Neural cell (in vitro differentiated cells): Measurements from ENCODE around the gene VSTM5. TPM values are rescaled to one million over a fixed set of nuclear protein-coding genes. Genes with fewer than 3 reads are reported as not detected.

Source experiments
- H2AFZ ChIP-seq: fragments of 200-600, 300-800 bp; sonication (generic), shearing (Covaris generic); 2 replicates; pipeline ENCODE4 v1.6.0; 2014; ENCODE audit warnings: low read depth, mild to moderate bottlenecking, antibody characterized with exemption, low read length, moderate library complexity
- H3F3A ChIP-seq: fragments of 200-600 bp; shearing (Covaris generic); 2 replicates; pipeline ENCODE4 v1.6.1; 2016; ENCODE audit warnings: mild to moderate bottlenecking, moderate library complexity, mixed read lengths, antibody characterized with exemption, low read length; ENCODE audit not compliant: insufficient read depth, poor library complexity, severe bottlenecking
- H3K27ac ChIP-seq: fragments of 200-600, 300-800 bp; sonication (generic), shearing (Covaris generic); 2 replicates; pipeline ENCODE4 v1.5.1; 2014; ENCODE audit warnings: mild to moderate bottlenecking, low read length, moderate library complexity
- H3K27me3 ChIP-seq: fragments of 300-800, 200-600 bp; sonication (generic), shearing (Covaris generic); 2 replicates; pipeline ENCODE4 v1.6.0; 2014; ENCODE audit warnings: mild to moderate bottlenecking, low read depth, low read length, moderate library complexity; ENCODE audit not compliant: insufficient read depth
- H3K36me3 ChIP-seq: fragments of 300-800, 200-600 bp; sonication (generic), shearing (Covaris generic); 2 replicates; pipeline ENCODE4 v1.5.1; 2014; ENCODE audit warnings: mild to moderate bottlenecking, antibody characterized with exemption, low read length, moderate library complexity; ENCODE audit not compliant: insufficient read depth
- H3K4me2 ChIP-seq: fragments of 300-800, 200-600 bp; sonication (generic), shearing (Covaris generic); 2 replicates; pipeline ENCODE4 v1.6.0; 2014; ENCODE audit warnings: mild to moderate bottlenecking, low read length
- H3K4me3 ChIP-seq: fragments of 300-800, 200-600 bp; sonication (generic), shearing (Covaris generic); 2 replicates; pipeline ENCODE4 v1.5.1; 2014; ENCODE audit warnings: mild to moderate bottlenecking, low read length, moderate library complexity
- H3K79me2 ChIP-seq: fragments of 200-600 bp; shearing (Covaris generic); replicated peaks from 2 replicates; pipeline ENCODE4 v1.6.0; 2014; ENCODE audit warnings: mild to moderate bottlenecking, low read length, moderate library complexity; ENCODE audit not compliant: insufficient read depth
- H3K9ac ChIP-seq: fragments of 300-800, 200-600 bp; sonication (generic), shearing (Covaris generic); 2 replicates; pipeline ENCODE4 v1.6.1; 2016; ENCODE audit warnings: mild to moderate bottlenecking, low read length, mixed read lengths
- H3K9me2 ChIP-seq: fragments of 200-600 bp; shearing (Covaris generic); 2 replicates; pipeline ENCODE4 v1.6.1; 2016; ENCODE audit warnings: mild to moderate bottlenecking, low read length, mixed read lengths; ENCODE audit not compliant: insufficient read depth
- H3K9me3 ChIP-seq: fragments of 200-600, 300-800 bp; sonication (generic), shearing (Covaris generic); 2 replicates; pipeline ENCODE4 v1.6.1; 2016; ENCODE audit warnings: mild to moderate bottlenecking, mixed run types, low read length, moderate library complexity, mixed read lengths
- H4K20me1 ChIP-seq: fragments of 200-600 bp; shearing (Covaris generic); 2 replicates; pipeline ENCODE4 v1.6.1; 2016; ENCODE audit warnings: mild to moderate bottlenecking, mixed run types; ENCODE audit not compliant: insufficient read depth
- EP300 ChIP-seq: fragments of 450-650 bp; conservative IDR thresholded peaks from 2 replicates; pipeline ENCODE4 v1.6.1; 2014; ENCODE audit warnings: antibody characterized with exemption, mild to moderate bottlenecking, moderate library complexity; ENCODE audit not compliant: poor library complexity, severe bottlenecking
- EZH2 ChIP-seq: fragments of 200-600, 300-800 bp; shearing (Covaris generic), sonication (generic); IDR thresholded peaks from 2 replicates; pipeline ENCODE4 v1.6.1; 2014; ENCODE audit warnings: antibody characterized with exemption, low read length, borderline replicate concordance, mild to moderate bottlenecking; ENCODE audit not compliant: insufficient read depth, poor library complexity, severe bottlenecking
- MXI1 ChIP-seq: fragments of 450-650 bp; conservative IDR thresholded peaks from 2 replicates; pipeline ENCODE4 v1.6.1; 2014; ENCODE audit warnings: antibody characterized with exemption, mild to moderate bottlenecking; ENCODE audit not compliant: poor library complexity, severe bottlenecking
- POLR2AphosphoS5 ChIP-seq: IDR thresholded peaks from 2 replicates; pipeline ENCODE4 v1.6.1; 2012
- RAD21 ChIP-seq: fragments of 450-650 bp; conservative IDR thresholded peaks from 2 replicates; pipeline ENCODE4 v1.6.1; 2014; ENCODE audit warnings: antibody characterized with exemption, mild to moderate bottlenecking, moderate library complexity
- SMC3 ChIP-seq: fragments of 450-650 bp; conservative IDR thresholded peaks from 2 replicates; pipeline ENCODE4 v1.6.1; 2014; ENCODE audit warnings: antibody characterized with exemption, mild to moderate bottlenecking, moderate library complexity; ENCODE audit not compliant: poor library complexity
- TAF1 ChIP-seq: IDR thresholded peaks from 2 replicates; pipeline ENCODE4 v1.6.1; 2012; ENCODE audit warnings: low read depth
- polyA plus RNA-seq: library from polyadenylated mRNA; depleted of rRNA; stranded (reverse); fragments of >200 nt; gene quantifications from 2 replicates; pipeline ENCODE4 v1.2.3, GENCODE V29; 2014
- small RNA-seq, 3 experiments: library from RNA; depleted of rRNA; stranded (forward); fragments of <200 nt; gene quantifications; one replicate each; pipeline ENCODE3, GENCODE V24; 2012
- TF ChIP-seq, protein P1 (sequence below): IDR thresholded peaks from 2 replicates; pipeline ENCODE4 v1.6.1; 2012; ENCODE audit warnings: borderline replicate concordance
- TF ChIP-seq, protein P2 (sequence below): fragments of 450-650 bp; IDR thresholded peaks from 2 replicates; pipeline ENCODE4 v1.5.1; 2014; ENCODE audit warnings: antibody characterized with exemption, mild to moderate bottlenecking, moderate library complexity; ENCODE audit not compliant: poor library complexity, severe bottlenecking

The VSTM5 gene
- polyA plus RNA-seq, 1 donor from 2014 or later: not detected

DNA sequence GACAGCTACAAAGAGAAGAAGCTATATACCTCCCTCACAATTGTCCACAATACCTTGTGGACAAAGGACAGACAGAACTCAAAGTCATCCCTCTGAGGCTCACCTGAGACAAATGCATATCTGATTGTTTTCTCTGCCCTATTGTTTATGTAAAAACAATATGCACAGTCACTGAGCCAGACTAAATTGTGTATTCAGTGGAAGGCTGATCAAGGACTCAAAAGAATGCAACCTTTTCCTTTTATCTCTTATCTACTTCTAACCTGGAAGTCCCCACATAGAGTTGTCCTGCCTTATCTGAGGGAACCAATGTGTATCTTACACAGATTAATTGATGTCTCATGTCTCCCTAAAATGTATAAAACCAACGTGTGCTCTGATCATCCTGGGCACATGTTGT is 80.3 kb downstream of the VSTM5 start:
- Histone ChIP-seq H3K27ac (no peak overlapping the region), H4K20me1 (no peaks in the 10 kb centered on the region), H3F3A (no peaks in the 10 kb centered on the region), H2AFZ (no peak overlapping the region), H3K4me2 (no peak overlapping the region), H3K9ac (no peak overlapping the region), H3K9me3 (no peaks in the 10 kb centered on the region), H3K79me2 (no peaks in the 10 kb centered on the region), H3K9me2 (no peaks in the 10 kb centered on the region), H3K36me3 (no peaks in the 10 kb centered on the region), H3K4me3 (no peak overlapping the region), H3K27me3 (no peaks in the 10 kb centered on the region)
- TF ChIP-seq RAD21 (no peak), POLR2AphosphoS5 (no peak), MXI1 (no peak), EZH2 (no peak), EP300 (no peak), TAF1 (no peak), SMC3 (no peak)
- TF ChIP-seq, protein P1, sequence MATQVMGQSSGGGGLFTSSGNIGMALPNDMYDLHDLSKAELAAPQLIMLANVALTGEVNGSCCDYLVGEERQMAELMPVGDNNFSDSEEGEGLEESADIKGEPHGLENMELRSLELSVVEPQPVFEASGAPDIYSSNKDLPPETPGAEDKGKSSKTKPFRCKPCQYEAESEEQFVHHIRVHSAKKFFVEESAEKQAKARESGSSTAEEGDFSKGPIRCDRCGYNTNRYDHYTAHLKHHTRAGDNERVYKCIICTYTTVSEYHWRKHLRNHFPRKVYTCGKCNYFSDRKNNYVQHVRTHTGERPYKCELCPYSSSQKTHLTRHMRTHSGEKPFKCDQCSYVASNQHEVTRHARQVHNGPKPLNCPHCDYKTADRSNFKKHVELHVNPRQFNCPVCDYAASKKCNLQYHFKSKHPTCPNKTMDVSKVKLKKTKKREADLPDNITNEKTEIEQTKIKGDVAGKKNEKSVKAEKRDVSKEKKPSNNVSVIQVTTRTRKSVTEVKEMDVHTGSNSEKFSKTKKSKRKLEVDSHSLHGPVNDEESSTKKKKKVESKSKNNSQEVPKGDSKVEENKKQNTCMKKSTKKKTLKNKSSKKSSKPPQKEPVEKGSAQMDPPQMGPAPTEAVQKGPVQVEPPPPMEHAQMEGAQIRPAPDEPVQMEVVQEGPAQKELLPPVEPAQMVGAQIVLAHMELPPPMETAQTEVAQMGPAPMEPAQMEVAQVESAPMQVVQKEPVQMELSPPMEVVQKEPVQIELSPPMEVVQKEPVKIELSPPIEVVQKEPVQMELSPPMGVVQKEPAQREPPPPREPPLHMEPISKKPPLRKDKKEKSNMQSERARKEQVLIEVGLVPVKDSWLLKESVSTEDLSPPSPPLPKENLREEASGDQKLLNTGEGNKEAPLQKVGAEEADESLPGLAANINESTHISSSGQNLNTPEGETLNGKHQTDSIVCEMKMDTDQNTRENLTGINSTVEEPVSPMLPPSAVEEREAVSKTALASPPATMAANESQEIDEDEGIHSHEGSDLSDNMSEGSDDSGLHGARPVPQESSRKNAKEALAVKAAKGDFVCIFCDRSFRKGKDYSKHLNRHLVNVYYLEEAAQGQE: no peak
- TF ChIP-seq, protein P2, sequence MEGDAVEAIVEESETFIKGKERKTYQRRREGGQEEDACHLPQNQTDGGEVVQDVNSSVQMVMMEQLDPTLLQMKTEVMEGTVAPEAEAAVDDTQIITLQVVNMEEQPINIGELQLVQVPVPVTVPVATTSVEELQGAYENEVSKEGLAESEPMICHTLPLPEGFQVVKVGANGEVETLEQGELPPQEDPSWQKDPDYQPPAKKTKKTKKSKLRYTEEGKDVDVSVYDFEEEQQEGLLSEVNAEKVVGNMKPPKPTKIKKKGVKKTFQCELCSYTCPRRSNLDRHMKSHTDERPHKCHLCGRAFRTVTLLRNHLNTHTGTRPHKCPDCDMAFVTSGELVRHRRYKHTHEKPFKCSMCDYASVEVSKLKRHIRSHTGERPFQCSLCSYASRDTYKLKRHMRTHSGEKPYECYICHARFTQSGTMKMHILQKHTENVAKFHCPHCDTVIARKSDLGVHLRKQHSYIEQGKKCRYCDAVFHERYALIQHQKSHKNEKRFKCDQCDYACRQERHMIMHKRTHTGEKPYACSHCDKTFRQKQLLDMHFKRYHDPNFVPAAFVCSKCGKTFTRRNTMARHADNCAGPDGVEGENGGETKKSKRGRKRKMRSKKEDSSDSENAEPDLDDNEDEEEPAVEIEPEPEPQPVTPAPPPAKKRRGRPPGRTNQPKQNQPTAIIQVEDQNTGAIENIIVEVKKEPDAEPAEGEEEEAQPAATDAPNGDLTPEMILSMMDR: no peak

Small RNA genes within 50 kb of the gene (small RNA-seq; reads per million reads assigned to genes)
- 0 to 1.2 (median 0) reads per million in 3 experiments for gene RF00019

Other genes starting within 250 kb of the VSTM5 start
- 21.2 and 24.0 TPM in 2 replicates for gene CEP295, start 188.9 kb downstream of the VSTM5 start, polyA plus RNA-seq
- 191 and 204 TPM in 2 replicates for gene TAF1D, start 109.1 kb downstream of the VSTM5 start, polyA plus RNA-seq
- gene C11orf54, start 108.9 kb downstream of the VSTM5 start, polyA plus RNA-seq: 29.6 and 35.0 TPM in 2 replicates
- gene MED17, start 66.3 kb downstream of the VSTM5 start, polyA plus RNA-seq: 82.7 and 85.6 TPM in 2 replicates
- gene HEPHL1, start 170.7 kb upstream of the VSTM5 start, polyA plus RNA-seq: not detected in 2 replicates